HG03342 (cell line): ENCODE measurements around the gene NFAT5.
"Not testable (repeated sequence)": the region's sequence is repeated elsewhere in the genome, so short reads cannot be mapped to it uniquely, and the experiment has no call there.

Experiments
- ATAC-seq: cut with Tn5 transposase; IDR thresholded peaks from one replicate; pipeline ENCODE4 v1.9.1; 2021; ENCODE audit warnings: mild to moderate bottlenecking, moderate library complexity; ENCODE audit not compliant: unreplicated experiment

Gene NFAT5

GRCh38 chr16:69565671-69566239, at the start of gene NFAT5:
NFAT5 (plus strand) TSS chr16:69565966; CDS start chr16:69566302, 336 bp downstream.
- ATAC-seq: peak; percentile 51

- ATAC-seq: not testable (repeated sequence)
Measured at GRCh38 chr16:69517914-69518313, 47.9 kb upstream of the NFAT5 start.

- ATAC-seq: no peak
Measured at GRCh38 chr16:69520413-69520799, 45.4 kb upstream of the NFAT5 start.

- no peak for ATAC-seq
Measured at GRCh38 chr16:69520800-69521602, 44.8 kb upstream of the NFAT5 start.

GRCh38 chr16:69522041-69522578, 43.7 kb upstream of the NFAT5 start:
- ATAC-seq: no peak

- no peak for ATAC-seq
Measured at GRCh38 chr16:69522732-69523404, 42.9 kb upstream of the NFAT5 start.

GRCh38 chr16:69523566-69524305, 42.0 kb upstream of the NFAT5 start:
- no peak for ATAC-seq

GRCh38 chr16:69526831-69527655, 38.7 kb upstream of the NFAT5 start:
- ATAC-seq: no peak

GRCh38 chr16:69531988-69532387, 33.8 kb upstream of the NFAT5 start:
- ATAC-seq: no peak

- no peak for ATAC-seq
Measured at GRCh38 chr16:69532641-69533455, 32.9 kb upstream of the NFAT5 start.

GRCh38 chr16:69534720-69535119, 31.0 kb upstream of the NFAT5 start:
- ATAC-seq: no peak

- ATAC-seq: no peak
Measured at GRCh38 chr16:69535123-69536050, 30.4 kb upstream of the NFAT5 start.

GRCh38 chr16:69537706-69538080, 28.1 kb upstream of the NFAT5 start:
- ATAC-seq: no peak

GRCh38 chr16:69538808-69539207, 27.0 kb upstream of the NFAT5 start:
- no peak for ATAC-seq

- ATAC-seq: no peak
Measured at GRCh38 chr16:69542974-69543373, 22.8 kb upstream of the NFAT5 start.

- no peak for ATAC-seq
Measured at GRCh38 chr16:69544088-69544487, 21.7 kb upstream of the NFAT5 start.

- ATAC-seq: not testable (repeated sequence)
Measured at GRCh38 chr16:69546663-69547062, 19.1 kb upstream of the NFAT5 start.

GRCh38 chr16:69553332-69553731, 12.4 kb upstream of the NFAT5 start:
- ATAC-seq: no peak
